ENCODE measurements around the gene SELP. TPM values are rescaled to one million over a fixed set of nuclear protein-coding genes. Genes with fewer than 3 reads are reported as not detected.

The SELP gene
- total RNA-seq, 1 donor from 2014 or later: not detected

GRCh38 chr1:169608226-169608625 is 21.7 kb downstream of the SELP start:
- Histone ChIP-seq H3K27me3 (ENCODE audit: control insufficient read depth, insufficient read depth, low read length) (peaks cover 9% of the 10 kb centered on the region), H3K4me3 (ENCODE audit: low read depth, low read length) (no peak overlapping the region), H3K36me3 (ENCODE audit: control insufficient read depth, insufficient read depth, low read length) (no peaks in the 10 kb centered on the region)
- FAIRE-seq: no peak
- no peak for TF ChIP-seq CTCF (IDR thresholded peaks at IDR 0.05; ENCODE audit: insufficient read depth, low read length, severe bottlenecking)
- DNase-seq (ENCODE audit: low read depth): no peak

- Histone ChIP-seq H3K27me3 (ENCODE audit: control insufficient read depth, insufficient read depth, low read length) (peaks cover 9% of the 10 kb centered on the region), H3K4me3 (ENCODE audit: low read depth, low read length) (no peak overlapping the region), H3K36me3 (ENCODE audit: control insufficient read depth, insufficient read depth, low read length) (no peaks in the 10 kb centered on the region)
- no peak for TF ChIP-seq CTCF (IDR thresholded peaks at IDR 0.05; ENCODE audit: insufficient read depth, low read length, severe bottlenecking)
- FAIRE-seq (no peak), DNase-seq (ENCODE audit: low read depth) (no peak)
Observed at GRCh38 chr1:169604781-169605560, 25.0 kb downstream of the SELP start.

GRCh38 chr1:169601096-169601881 is 28.6 kb downstream of the SELP start:
- Histone ChIP-seq H3K4me3 (ENCODE audit: low read depth, low read length) (no peak overlapping the region), H3K27me3 (ENCODE audit: control insufficient read depth, insufficient read depth, low read length) (peaks cover 4% of the 10 kb centered on the region), H3K36me3 (ENCODE audit: control insufficient read depth, insufficient read depth, low read length) (no peaks in the 10 kb centered on the region)
- DNase-seq (ENCODE audit: low read depth): peak; percentile 34
- FAIRE-seq: no peak
- TF ChIP-seq CTCF (IDR thresholded peaks at IDR 0.05; ENCODE audit: insufficient read depth, low read length, severe bottlenecking): peak; percentile 38

GRCh38 chr1:169595764-169596711 is 33.9 kb downstream of the SELP start:
- FAIRE-seq (peak; percentile 55), DNase-seq (ENCODE audit: low read depth) (peak; percentile 66)
- Histone ChIP-seq H3K36me3 (ENCODE audit: control insufficient read depth, insufficient read depth, low read length) (no peaks in the 10 kb centered on the region), H3K4me3 (ENCODE audit: low read depth, low read length) (no peak overlapping the region), H3K27me3 (ENCODE audit: control insufficient read depth, insufficient read depth, low read length) (no peaks in the 10 kb centered on the region)
- no peak for TF ChIP-seq CTCF (IDR thresholded peaks at IDR 0.05; ENCODE audit: insufficient read depth, low read length, severe bottlenecking)

GRCh38 chr1:169594391-169594790 is 35.5 kb downstream of the SELP start:
- no peak for TF ChIP-seq CTCF (IDR thresholded peaks at IDR 0.05; ENCODE audit: insufficient read depth, low read length, severe bottlenecking)
- FAIRE-seq (no peak), DNase-seq (ENCODE audit: low read depth) (no peak)
- H3K36me3 ChIP-seq (ENCODE audit: control insufficient read depth, insufficient read depth, low read length): no peaks in the 10 kb centered on the region
- H3K4me3 ChIP-seq (ENCODE audit: low read depth, low read length): no peak overlapping the region
- no peaks in the 10 kb centered on the region for H3K27me3 ChIP-seq (ENCODE audit: control insufficient read depth, insufficient read depth, low read length)

Data from bronchial epithelial cell (primary cell).